Measurements from ENCODE around the gene LEO1. TPM values are rescaled to one million over a fixed set of nuclear protein-coding genes. Genes with fewer than 3 reads are reported as not detected.

The LEO1 gene
- total and polyA plus RNA-seq, 2 of the 13 experiments (the other 11 are each of a cell fraction or from before 2014, with no cell fraction given), result 17.0 to 60.3 TPM

DNA sequence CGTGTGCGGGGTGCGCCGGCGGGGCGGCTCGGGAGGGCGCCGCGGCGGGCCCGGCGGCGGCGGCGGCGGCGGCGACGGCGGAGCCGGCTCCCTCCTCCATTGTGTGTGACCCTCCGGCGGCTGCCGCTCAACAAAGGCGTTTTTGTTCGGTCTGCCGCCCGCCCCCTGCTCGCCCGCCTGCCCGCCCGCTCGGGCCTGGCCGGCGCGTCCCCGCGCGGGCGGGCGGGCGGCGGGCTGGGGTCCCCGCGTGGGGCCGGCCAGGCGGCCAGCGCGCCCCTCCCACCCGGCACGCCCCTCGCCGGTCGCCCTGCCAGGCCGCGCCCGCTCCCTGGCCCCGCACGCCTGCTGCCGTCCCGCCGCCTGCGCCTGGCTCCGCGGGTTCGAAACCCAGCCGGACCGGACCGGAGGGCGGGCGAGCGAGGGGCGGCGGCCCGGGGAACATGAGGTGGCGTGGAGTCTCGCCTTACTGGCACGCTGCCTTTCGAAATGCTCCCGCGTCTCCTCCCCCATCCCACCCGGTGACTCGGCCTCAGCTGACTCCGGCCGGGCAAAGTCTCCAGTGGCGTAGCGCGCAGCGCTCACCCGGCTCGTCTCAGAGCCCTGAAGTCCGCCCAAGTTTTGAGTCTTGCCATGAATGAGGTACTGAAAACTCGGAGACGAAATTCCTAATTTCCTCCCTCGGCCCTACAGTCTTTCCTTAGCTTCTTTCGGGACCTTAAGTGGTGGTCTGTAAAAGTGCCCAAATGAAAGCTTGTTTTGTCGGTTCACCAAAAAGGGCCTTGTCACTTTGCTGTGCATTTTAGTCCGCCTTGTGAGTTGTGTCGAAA lies 48.0 kb upstream of the LEO1 start (continued):
- TF ChIP-seq SKI (IDR thresholded peaks at IDR 0.05; ENCODE audit: partially characterized antibody), result peak; percentile 86
- TF ChIP-seq, protein P1, sequence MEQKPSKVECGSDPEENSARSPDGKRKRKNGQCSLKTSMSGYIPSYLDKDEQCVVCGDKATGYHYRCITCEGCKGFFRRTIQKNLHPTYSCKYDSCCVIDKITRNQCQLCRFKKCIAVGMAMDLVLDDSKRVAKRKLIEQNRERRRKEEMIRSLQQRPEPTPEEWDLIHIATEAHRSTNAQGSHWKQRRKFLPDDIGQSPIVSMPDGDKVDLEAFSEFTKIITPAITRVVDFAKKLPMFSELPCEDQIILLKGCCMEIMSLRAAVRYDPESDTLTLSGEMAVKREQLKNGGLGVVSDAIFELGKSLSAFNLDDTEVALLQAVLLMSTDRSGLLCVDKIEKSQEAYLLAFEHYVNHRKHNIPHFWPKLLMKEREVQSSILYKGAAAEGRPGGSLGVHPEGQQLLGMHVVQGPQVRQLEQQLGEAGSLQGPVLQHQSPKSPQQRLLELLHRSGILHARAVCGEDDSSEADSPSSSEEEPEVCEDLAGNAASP (CRISPR knock-in tag; IDR thresholded peaks at IDR 0.05; ENCODE audit: borderline replicate concordance), result peak; percentile 82; the same call in 1 of the 2 replicates
- no peak for TF ChIP-seq HOXA9 (CRISPR knock-in tag; IDR thresholded peaks at IDR 0.05; ENCODE audit: borderline replicate concordance)
- TF ChIP-seq ZNF75D (CRISPR knock-in tag; IDR thresholded peaks at IDR 0.05; ENCODE audit: borderline replicate concordance), result no peak
- peak; percentile 82 for TF ChIP-seq FOSL2 (CRISPR knock-in tag; IDR thresholded peaks at IDR 0.05)
- TF ChIP-seq, protein P2, sequence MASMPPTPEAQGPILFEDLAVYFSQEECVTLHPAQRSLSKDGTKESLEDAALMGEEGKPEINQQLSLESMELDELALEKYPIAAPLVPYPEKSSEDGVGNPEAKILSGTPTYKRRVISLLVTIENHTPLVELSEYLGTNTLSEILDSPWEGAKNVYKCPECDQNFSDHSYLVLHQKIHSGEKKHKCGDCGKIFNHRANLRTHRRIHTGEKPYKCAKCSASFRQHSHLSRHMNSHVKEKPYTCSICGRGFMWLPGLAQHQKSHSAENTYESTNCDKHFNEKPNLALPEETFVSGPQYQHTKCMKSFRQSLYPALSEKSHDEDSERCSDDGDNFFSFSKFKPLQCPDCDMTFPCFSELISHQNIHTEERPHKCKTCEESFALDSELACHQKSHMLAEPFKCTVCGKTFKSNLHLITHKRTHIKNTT (CRISPR knock-in tag; IDR thresholded peaks at IDR 0.05), result no peak
- TF ChIP-seq, protein P3, sequence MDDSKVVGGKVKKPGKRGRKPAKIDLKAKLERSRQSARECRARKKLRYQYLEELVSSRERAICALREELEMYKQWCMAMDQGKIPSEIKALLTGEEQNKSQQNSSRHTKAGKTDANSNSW (CRISPR knock-in tag; IDR thresholded peaks at IDR 0.05; ENCODE audit: borderline replicate concordance), result peak; percentile 62; the same call in 1 of the 2 replicates
- TF ChIP-seq, protein P4, sequence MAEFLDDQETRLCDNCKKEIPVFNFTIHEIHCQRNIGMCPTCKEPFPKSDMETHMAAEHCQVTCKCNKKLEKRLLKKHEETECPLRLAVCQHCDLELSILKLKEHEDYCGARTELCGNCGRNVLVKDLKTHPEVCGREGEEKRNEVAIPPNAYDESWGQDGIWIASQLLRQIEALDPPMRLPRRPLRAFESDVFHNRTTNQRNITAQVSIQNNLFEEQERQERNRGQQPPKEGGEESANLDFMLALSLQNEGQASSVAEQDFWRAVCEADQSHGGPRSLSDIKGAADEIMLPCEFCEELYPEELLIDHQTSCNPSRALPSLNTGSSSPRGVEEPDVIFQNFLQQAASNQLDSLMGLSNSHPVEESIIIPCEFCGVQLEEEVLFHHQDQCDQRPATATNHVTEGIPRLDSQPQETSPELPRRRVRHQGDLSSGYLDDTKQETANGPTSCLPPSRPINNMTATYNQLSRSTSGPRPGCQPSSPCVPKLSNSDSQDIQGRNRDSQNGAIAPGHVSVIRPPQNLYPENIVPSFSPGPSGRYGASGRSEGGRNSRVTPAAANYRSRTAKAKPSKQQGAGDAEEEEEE (CRISPR knock-in tag; IDR thresholded peaks at IDR 0.05; ENCODE audit: borderline replicate concordance), result no peak
- TF ChIP-seq SALL2 (CRISPR knock-in tag; IDR thresholded peaks at IDR 0.05), result peak; percentile 44; the same call in 1 of the 2 replicates
- no peak for TF ChIP-seq NBN (conservative IDR thresholded peaks at IDR 0.05)
- TF ChIP-seq ZNF441 (CRISPR knock-in tag; IDR thresholded peaks at IDR 0.05; ENCODE audit: borderline replicate concordance), result peak; percentile 71
- no peak for TF ChIP-seq NR2F6 (IDR thresholded peaks at IDR 0.05)
- TF ChIP-seq NR2F6 (CRISPR knock-in tag; IDR thresholded peaks at IDR 0.05), result 0 out of 2 replicates have a peak, but pooled peaks have one; percentile 14
- TF ChIP-seq, protein P5, sequence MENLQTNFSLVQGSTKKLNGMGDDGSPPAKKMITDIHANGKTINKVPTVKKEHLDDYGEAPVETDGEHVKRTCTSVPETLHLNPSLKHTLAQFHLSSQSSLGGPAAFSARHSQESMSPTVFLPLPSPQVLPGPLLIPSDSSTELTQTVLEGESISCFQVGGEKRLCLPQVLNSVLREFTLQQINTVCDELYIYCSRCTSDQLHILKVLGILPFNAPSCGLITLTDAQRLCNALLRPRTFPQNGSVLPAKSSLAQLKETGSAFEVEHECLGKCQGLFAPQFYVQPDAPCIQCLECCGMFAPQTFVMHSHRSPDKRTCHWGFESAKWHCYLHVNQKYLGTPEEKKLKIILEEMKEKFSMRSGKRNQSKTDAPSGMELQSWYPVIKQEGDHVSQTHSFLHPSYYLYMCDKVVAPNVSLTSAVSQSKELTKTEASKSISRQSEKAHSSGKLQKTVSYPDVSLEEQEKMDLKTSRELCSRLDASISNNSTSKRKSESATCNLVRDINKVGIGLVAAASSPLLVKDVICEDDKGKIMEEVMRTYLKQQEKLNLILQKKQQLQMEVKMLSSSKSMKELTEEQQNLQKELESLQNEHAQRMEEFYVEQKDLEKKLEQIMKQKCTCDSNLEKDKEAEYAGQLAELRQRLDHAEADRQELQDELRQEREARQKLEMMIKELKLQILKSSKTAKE (CRISPR knock-in tag; IDR thresholded peaks at IDR 0.05; ENCODE audit: borderline replicate concordance), result peak; percentile 52; the same call in 1 of the 2 replicates
- peak; percentile 88 for TF ChIP-seq BRD4 (CRISPR knock-in tag; IDR thresholded peaks at IDR 0.05)
- TF ChIP-seq, protein P6, sequence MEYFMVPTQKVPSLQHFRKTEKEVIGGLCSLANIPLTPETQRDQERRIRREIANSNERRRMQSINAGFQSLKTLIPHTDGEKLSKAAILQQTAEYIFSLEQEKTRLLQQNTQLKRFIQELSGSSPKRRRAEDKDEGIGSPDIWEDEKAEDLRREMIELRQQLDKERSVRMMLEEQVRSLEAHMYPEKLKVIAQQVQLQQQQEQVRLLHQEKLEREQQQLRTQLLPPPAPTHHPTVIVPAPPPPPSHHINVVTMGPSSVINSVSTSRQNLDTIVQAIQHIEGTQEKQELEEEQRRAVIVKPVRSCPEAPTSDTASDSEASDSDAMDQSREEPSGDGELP (IDR thresholded peaks at IDR 0.05; ENCODE audit: borderline replicate concordance, low read depth), result peak; percentile 96
- no peak for TF ChIP-seq ZNF326 (CRISPR knock-in tag; IDR thresholded peaks at IDR 0.05; ENCODE audit: borderline replicate concordance)
- TF ChIP-seq, protein P7, sequence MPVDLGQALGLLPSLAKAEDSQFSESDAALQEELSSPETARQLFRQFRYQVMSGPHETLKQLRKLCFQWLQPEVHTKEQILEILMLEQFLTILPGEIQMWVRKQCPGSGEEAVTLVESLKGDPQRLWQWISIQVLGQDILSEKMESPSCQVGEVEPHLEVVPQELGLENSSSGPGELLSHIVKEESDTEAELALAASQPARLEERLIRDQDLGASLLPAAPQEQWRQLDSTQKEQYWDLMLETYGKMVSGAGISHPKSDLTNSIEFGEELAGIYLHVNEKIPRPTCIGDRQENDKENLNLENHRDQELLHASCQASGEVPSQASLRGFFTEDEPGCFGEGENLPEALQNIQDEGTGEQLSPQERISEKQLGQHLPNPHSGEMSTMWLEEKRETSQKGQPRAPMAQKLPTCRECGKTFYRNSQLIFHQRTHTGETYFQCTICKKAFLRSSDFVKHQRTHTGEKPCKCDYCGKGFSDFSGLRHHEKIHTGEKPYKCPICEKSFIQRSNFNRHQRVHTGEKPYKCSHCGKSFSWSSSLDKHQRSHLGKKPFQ (CRISPR knock-in tag; IDR thresholded peaks at IDR 0.05; ENCODE audit: insufficient replicate concordance), result peak; percentile 27
- TF ChIP-seq BHLHE40 (IDR thresholded peaks at IDR 0.05; ENCODE audit: low read length), result peak; percentile 73

Measured in HepG2 (cell line).